ENCODE results near the gene IRF4. TPM values are rescaled to one million over a fixed set of nuclear protein-coding genes. Genes with fewer than 3 reads are reported as not detected.

Gene IRF4
- total RNA-seq, 1 donor from 2014 or later, result 2.9 TPM

GRCh38 chr6:431504-431903 is 40.0 kb downstream of the IRF4 start:
- no peaks in the 10 kb centered on the region for H3K27me3 ChIP-seq
- no peaks in the 10 kb centered on the region for H3K9me3 ChIP-seq
- H3K27ac ChIP-seq, result no peak overlapping the region
- no peak overlapping the region for H3K4me3 ChIP-seq
- DNase-seq (ENCODE audit: extremely low spot score in 2 of 2), result no peak
- no peaks in the 10 kb centered on the region for H3K4me1 ChIP-seq
- no peaks in the 10 kb centered on the region for H3K36me3 ChIP-seq
- TF ChIP-seq POLR2AphosphoS5 (IDR thresholded peaks at IDR 0.05; ENCODE audit: insufficient read depth in 1 of 2, low read depth in 1 of 2) (no peak), POLR2A (IDR thresholded peaks at IDR 0.05) (no peak), CTCF (IDR thresholded peaks at IDR 0.05) (no peak)
- intact Hi-C loops (cut with DNase I), result no loop called here

- no peak overlapping the region for H3K4me3 ChIP-seq
- H3K27me3 ChIP-seq, result no peaks in the 10 kb centered on the region
- H3K36me3 ChIP-seq, result no peaks in the 10 kb centered on the region
- intact Hi-C loops (cut with DNase I), result no loop called here
- no peaks in the 10 kb centered on the region for H3K4me1 ChIP-seq
- no peaks in the 10 kb centered on the region for H3K9me3 ChIP-seq
- no peak overlapping the region for H3K27ac ChIP-seq
- DNase-seq (ENCODE audit: extremely low spot score in 2 of 2), result no peak
- TF ChIP-seq POLR2AphosphoS5 (IDR thresholded peaks at IDR 0.05; ENCODE audit: insufficient read depth in 1 of 2, low read depth in 1 of 2) (no peak), CTCF (IDR thresholded peaks at IDR 0.05) (no peak)
Observed at GRCh38 chr6:431986-432385, 40.4 kb downstream of the IRF4 start.

GRCh38 chr6:434051-434705 is 42.6 kb downstream of the IRF4 start:
- H3K36me3 ChIP-seq, result no peaks in the 10 kb centered on the region
- TF ChIP-seq CTCF (IDR thresholded peaks at IDR 0.05) (no peak), POLR2AphosphoS5 (IDR thresholded peaks at IDR 0.05; ENCODE audit: insufficient read depth in 1 of 2, low read depth in 1 of 2) (no peak), POLR2A (IDR thresholded peaks at IDR 0.05) (no peak)

GRCh38 chr6:435441-436307 is 44.1 kb downstream of the IRF4 start:
- Histone ChIP-seq H3K4me3 (no peak overlapping the region), H3K4me1 (no peaks in the 10 kb centered on the region), H3K27me3 (no peaks in the 10 kb centered on the region), H3K36me3 (no peaks in the 10 kb centered on the region), H3K9me3 (no peaks in the 10 kb centered on the region), H3K27ac (peak overlapping the region; percentile 69)
- intact Hi-C loops (cut with DNase I), result no loop called here
- TF ChIP-seq CTCF (IDR thresholded peaks at IDR 0.05), result no peak
- no peak for TF ChIP-seq POLR2A (IDR thresholded peaks at IDR 0.05)
- no peak for TF ChIP-seq POLR2AphosphoS5 (IDR thresholded peaks at IDR 0.05; ENCODE audit: insufficient read depth in 1 of 2, low read depth in 1 of 2)
- peak in 1 of 2 donors; percentile 34 for DNase-seq (ENCODE audit: extremely low spot score in 2 of 2)

More at GRCh38 chr6:434051-434705, 42.6 kb downstream of the IRF4 start:
- Histone ChIP-seq H3K27me3 (no peaks in the 10 kb centered on the region), H3K4me1 (no peaks in the 10 kb centered on the region), H3K27ac (no peak overlapping the region), H3K4me3 (no peak overlapping the region), H3K9me3 (no peaks in the 10 kb centered on the region)
- no peak for DNase-seq (ENCODE audit: extremely low spot score in 2 of 2)
- intact Hi-C loops (cut with DNase I), result no loop called here
